GM12864 (cell line): ENCODE data around the gene CTF1.

ENCODE experiments used
- DNase-seq: peaks from one replicate; pipeline ENCODE4 v3.0.0-alpha.2; 2011; ENCODE audit warnings: low read depth
- H3K4me3 ChIP-seq: 2 replicates; pipeline ENCODE4 v1.5.1; 2011; ENCODE audit warnings: mild to moderate bottlenecking, low read depth, low read length, control low read depth
- TF ChIP-seq, protein P1 (sequence below): IDR thresholded peaks from 2 replicates; pipeline ENCODE4 v1.5.1; 2011; ENCODE audit warnings: low read depth, mild to moderate bottlenecking, moderate library complexity, low read length, control low read depth, inconsistent platforms; ENCODE audit errors: missing control alignments

CTF1 gene

GRCh38 chr16:30914830-30915229, 18.4 kb downstream of the CTF1 start:
- no peak overlapping the region for H3K4me3 ChIP-seq
- TF ChIP-seq, protein P1, sequence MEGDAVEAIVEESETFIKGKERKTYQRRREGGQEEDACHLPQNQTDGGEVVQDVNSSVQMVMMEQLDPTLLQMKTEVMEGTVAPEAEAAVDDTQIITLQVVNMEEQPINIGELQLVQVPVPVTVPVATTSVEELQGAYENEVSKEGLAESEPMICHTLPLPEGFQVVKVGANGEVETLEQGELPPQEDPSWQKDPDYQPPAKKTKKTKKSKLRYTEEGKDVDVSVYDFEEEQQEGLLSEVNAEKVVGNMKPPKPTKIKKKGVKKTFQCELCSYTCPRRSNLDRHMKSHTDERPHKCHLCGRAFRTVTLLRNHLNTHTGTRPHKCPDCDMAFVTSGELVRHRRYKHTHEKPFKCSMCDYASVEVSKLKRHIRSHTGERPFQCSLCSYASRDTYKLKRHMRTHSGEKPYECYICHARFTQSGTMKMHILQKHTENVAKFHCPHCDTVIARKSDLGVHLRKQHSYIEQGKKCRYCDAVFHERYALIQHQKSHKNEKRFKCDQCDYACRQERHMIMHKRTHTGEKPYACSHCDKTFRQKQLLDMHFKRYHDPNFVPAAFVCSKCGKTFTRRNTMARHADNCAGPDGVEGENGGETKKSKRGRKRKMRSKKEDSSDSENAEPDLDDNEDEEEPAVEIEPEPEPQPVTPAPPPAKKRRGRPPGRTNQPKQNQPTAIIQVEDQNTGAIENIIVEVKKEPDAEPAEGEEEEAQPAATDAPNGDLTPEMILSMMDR = no peak
- no peak for DNase-seq

DNA sequence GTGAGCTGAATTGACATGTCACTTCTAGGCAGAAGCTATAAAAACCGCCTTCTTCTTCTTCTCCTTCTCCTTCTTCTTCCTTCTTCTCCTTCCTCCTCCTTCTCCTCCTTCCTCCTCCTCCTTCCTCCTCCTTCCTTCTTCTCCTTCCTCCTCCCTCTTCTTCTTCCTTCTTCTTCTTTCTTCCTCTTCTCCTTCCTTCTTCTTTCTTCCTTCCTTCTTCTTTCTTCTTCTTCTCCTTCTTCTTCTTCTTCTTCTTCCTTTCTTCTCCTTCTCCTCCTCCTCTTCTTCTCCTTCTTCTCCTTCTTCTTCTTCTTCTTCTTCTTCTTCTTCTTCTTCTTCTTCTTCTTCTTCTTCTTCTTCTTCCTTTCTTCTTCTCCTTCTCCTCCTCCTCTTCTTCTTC, 22.2 kb downstream of the CTF1 start:
- no peak overlapping the region for H3K4me3 ChIP-seq
- TF ChIP-seq, protein P1 = no peak
- DNase-seq = no peak

GRCh38 chr16:30920891-30921290, 24.5 kb downstream of the CTF1 start:
- DNase-seq = no peak
- H3K4me3 ChIP-seq = no peak overlapping the region
- TF ChIP-seq, protein P1 = no peak

GRCh38 chr16:30921459-30921747, 25.0 kb downstream of the CTF1 start:
- peak overlapping the region; percentile 76; the same call in 1 of the 2 replicates for H3K4me3 ChIP-seq
- no peak for DNase-seq
- TF ChIP-seq, protein P1 = no peak

DNA sequence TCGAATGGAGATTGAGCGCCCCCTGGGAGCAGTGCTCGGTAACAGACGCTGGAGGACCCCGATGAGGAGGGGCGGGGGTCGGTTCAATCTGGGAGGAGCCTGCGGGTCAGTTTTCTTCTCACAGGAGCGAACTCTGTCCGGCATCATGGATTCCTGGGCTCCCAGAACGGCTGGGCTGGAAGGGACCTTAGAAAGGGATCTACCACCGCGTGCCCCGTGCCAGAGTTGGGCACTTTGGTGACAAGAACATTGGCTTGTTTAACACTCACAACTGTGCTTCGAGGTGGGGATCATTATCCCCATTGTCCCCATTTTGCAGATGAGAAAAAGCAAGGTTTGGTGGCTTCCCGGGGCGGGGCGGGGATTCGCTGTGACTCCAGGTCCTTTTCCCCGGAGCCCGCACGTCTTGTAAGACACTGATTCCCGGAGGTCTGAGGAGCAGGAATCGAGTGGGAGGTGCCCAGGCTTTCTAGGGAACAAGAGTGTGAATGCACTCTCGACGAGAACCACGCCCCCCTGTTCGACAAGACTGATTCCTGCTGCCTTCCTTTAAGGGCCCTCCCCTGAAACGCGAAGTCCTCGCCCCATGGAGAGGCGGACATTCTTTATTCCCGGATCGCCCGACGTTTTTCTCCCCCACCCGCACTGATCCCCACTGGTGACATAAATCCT, 25.5 kb downstream of the CTF1 start:
- TF ChIP-seq, protein P1 = peak; percentile 90
- H3K4me3 ChIP-seq = peak overlapping the region; percentile 76
- no peak for DNase-seq

DNA sequence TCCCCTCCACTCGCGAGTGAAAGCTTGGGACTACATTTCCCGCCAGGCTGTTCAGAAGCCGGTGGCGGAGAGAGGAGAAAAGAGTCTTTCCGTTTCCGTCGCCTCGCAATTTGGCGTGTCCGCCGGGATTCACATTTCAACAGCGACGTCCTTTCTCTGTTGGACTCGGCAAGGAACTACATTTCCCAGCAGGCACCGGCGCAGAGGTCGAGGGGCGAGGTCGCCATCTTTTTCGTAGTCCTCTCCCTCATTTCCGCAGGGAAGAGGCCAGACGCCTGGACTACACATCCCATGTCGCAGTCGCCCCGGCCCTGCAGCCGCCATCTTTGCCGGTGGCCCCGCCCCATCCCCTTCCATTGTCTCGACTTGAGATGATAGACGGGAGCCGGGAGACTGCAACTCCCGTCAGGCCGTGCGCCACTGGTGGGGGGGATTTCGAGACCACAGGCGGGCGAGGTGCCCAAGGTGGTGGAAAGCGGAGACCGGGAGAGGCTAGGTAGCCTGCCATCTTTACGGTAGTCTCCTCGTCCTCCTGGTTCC, 26.1 kb downstream of the CTF1 start:
- DNase-seq = peak; percentile 99
- TF ChIP-seq, protein P1 = no peak
- peak overlapping the region; percentile 76 for H3K4me3 ChIP-seq

DNA sequence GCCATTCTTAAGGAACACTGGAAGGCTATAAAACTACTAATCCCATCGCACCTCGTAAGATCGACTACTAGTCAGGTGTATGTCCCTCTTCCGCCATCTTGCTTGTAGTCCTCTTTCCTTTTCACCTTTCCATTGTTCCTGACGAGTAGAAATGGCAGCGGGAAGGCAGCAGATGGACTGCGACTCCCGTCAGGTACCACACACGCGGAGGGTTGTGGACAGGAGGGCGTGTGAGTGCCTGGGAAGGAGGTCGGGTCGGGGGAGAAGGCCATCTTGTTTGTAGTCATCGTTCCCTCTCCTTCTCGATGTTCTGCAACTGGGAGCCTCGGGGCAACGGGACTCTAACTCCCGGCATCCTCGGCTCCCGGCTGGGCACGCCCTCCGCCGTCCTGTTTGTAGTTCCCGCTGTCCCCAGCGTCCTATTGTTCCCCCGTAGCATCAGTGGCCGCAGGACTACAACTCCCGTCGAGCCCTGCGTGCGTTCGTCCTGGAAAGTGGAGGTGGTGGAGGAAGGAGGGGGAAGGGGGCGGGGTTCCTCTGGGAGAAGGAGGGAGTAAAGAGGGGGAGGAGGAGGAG, 26.6 kb downstream of the CTF1 start:
- DNase-seq = peak; percentile 98
- peak overlapping the region; percentile 72 for H3K4me3 ChIP-seq
- TF ChIP-seq, protein P1 = no peak
